NCI-H226 (cell line): Measurements from ENCODE around the gene S100G.
"Not testable (repeated sequence)": the region's sequence is repeated elsewhere in the genome, so short reads cannot be mapped to it uniquely, and the experiment has no call there.

Experiments used
- DNase-seq: peaks from one replicate; pipeline ENCODE4 v3.0.0-alpha.2; 2015

Gene S100G

GRCh38 chrX:16649858-16650257 lies at the start of gene S100G:
S100G (plus strand) TSS chrX:16650158; CDS start chrX:16651007, 849 bp downstream.
- DNase-seq, result no peak

DNA sequence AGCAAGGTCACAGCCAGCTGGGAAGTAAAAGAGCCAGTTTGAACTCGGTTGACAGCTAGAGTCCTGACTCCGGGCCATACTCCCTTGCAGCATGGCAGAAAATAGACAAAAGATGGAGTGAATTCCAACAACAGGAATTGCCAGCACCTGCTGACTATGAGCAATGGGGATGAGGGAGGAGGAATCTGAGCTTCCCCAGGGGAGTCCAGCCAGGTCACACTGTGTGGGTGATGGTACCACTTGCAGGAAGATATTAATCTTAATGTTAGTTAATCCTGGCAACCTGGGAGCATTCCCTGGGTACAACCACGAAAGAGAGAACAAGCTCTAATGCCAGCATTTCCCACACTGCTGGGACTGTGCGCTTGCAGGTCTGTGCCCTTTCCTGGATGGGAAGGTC lies 48.1 kb upstream of the S100G start:
- DNase-seq, result no peak

GRCh38 chrX:16603235-16603634 lies 46.7 kb upstream of the S100G start:
- DNase-seq, result not testable (repeated sequence)

DNA sequence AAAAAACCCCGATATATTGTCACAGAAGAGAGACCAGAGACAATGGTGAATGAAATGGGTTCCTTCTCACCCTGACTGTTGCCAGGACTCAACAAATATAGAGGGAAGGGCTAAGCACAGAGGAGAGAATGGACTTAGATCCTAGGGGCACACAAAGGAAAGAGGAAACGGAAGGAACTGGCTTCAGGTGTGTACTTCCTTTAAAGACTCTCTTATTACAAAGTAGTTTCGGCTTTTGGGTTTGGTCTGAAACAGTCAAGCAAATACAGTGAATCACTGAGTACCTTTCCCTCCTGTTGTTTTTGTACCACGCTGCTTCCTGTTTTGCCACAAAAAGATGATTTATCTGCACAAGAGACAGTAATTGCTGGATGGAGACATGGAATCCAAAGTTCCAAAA lies 46.1 kb upstream of the S100G start:
- DNase-seq, result no peak

DNA sequence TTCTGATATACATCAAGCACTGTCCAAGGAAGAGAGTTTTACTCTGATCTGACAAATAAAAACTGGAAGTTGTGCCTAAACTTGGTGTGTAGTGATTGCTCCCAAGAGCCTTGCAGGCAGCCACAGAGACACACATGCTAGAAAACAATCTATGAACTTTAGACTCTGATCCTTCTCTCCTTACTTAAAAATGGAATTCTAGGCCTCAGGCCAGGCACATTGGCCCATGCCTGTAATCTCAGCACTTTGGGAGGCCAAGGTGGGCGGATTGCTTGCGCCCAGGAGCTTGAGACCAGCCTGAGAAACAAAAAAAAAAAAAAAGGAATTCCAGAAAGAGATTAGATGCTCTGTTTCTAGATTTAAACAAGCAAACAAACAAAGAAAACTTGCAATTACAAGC lies 45.6 kb upstream of the S100G start:
- DNase-seq, result no peak

DNA sequence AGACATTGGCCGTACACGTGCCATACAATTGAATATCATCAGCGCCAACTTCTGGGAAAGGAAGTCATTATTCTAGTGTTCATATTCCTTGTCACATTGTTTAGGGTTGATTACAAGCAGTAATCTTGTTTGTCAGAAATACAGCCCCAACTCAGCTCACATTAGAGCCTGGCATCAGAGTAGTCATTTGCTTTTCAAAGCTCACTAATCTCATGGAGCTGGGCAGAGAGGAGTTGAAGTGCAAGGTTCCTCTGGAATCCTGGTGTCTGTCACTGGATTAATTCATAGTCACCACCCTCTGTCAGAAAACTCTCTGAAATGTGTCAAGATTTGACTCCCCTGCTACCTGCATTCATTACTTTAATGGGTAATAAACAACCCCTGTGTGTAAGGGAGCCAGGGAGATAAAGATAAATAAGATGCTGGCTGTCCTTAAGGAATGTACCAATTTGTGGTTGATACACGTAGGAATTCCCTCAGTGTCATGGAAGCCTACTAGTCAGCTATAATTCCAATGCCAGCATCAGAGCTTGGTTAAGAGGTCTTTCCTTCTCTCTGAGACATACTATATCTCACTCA lies 43.7 kb upstream of the S100G start:
- no peak for DNase-seq

DNA sequence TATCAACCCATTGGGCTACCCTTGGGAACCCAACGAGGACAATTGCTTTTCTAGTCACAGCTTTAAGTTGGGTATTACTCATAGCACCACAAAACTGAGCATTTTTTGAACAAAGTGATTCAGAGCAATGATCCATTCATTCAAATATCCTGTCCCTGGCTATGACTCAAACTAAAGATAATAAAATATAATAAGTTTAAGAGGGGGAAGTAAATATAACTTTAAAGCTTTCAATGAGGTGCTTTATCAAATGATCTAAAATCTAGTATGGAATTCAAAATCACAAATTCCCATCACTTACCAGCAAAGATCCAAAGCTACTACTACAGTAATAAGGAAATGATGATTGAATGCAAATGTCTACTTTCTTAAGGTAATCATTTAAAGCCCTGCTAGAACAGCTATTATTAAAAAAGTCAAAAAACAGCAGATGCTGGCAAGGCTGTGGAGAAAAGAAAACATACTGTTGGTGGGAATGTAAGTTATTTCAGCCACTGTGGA lies 39.8 kb upstream of the S100G start:
- DNase-seq, result no peak

DNA sequence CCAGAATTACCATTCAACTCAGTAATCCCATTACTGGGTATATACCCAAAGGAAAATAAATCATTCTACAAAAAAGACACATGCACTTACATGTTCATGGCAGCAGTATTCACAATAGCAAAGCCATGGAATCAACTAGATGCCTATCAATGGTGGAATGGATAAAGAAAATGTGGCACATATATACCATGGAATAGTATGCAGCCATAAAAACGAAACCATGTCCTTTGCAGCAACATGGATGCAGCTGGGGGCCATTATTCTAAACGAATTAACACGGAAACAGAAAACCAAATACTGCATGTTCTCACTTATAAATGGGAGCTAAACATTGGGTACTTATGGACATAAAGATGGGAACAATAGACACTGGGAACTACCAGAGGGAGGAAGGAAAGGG lies 39.3 kb upstream of the S100G start:
- DNase-seq, result not testable (repeated sequence)

GRCh38 chrX:16612257-16612897 lies 37.6 kb upstream of the S100G start:
- DNase-seq, result no peak

- no peak for DNase-seq
Measured at GRCh38 chrX:16617382-16617781, 32.6 kb upstream of the S100G start.

GRCh38 chrX:16618422-16618821 lies 31.5 kb upstream of the S100G start:
- DNase-seq, result no peak

DNA sequence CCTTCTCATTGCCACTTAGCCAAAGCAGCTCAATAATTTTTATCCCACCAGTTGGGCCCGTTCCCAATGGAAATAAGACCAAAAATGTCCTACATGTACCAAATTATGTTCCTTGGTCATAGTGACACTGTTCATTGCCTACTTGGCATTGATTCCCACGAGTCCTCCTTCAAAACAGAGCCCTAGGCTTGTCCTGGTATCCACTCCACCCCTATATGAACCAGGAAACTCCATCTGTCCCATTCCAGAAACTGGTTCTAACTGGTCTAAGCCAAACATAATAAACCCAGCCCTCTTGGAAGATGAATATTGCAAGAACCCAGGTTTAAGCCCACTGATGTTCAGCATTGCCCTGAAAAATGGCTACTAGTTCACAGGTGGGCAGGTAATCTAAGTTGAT lies 30.9 kb upstream of the S100G start:
- no peak for DNase-seq

- DNase-seq, result peak; percentile 22
Measured at GRCh38 chrX:16628511-16628910, 21.4 kb upstream of the S100G start.

GRCh38 chrX:16628946-16629595 lies 20.9 kb upstream of the S100G start:
- DNase-seq, result no peak

DNA sequence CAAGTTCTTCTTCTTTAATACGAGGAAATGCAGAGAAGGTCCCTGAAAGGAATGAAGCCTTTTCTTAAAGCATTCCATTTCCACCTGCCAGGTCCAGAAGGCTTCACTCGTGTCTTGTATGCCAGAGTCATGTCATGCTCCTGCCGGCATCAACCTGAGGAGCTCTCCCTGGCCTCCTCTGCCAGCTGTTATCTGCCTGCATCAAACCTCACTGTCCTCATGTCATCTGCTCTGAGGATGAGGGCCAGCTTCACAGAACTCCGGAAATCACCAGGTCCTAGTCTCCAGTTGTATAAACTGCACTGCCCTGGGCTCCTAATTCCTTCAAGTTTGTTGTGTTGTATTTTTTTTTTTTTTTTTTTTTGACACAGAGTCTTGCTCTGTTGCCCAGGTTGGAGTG lies 20.0 kb upstream of the S100G start:
- DNase-seq, result no peak

DNA sequence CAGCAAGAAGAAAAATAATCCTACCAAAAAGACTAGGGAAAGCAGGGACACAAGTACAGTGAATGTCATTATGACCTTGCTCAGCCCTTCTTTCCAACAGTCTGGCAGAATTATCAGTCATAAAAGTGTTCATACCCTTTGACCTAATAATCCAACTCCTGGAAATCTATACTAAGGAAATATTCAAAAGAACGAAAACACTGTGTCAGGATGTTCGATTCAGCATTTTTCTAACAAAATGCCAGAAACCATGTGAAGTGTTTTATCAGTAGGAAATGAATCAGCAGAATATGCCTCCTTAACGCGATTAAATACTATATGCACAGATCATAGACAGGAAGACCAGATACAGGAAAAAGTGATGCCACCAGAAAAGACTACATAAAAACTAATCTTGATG lies 16.2 kb upstream of the S100G start:
- DNase-seq, result peak; percentile 7

- DNase-seq, result no peak
Measured at GRCh38 chrX:16635040-16635439, 14.9 kb upstream of the S100G start.

DNA sequence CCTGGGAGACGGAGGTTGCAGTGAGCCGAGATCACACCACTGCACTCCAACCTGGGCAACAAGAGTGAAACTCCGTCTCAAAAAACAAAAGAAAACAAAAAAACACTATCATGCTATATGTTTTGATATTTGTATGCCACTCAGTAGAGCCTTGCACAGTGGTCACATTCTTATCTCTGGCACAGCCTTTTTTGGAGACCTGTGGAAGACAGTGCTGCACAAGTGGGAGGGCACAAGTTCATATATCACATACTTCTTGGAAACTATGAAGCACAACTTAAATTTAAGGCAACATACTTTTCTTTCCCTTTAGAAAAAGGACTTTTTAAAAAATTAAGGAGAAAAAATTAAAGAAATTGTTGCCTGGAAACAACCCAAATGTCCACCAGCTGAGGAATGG lies 14.4 kb upstream of the S100G start:
- no peak for DNase-seq

DNA sequence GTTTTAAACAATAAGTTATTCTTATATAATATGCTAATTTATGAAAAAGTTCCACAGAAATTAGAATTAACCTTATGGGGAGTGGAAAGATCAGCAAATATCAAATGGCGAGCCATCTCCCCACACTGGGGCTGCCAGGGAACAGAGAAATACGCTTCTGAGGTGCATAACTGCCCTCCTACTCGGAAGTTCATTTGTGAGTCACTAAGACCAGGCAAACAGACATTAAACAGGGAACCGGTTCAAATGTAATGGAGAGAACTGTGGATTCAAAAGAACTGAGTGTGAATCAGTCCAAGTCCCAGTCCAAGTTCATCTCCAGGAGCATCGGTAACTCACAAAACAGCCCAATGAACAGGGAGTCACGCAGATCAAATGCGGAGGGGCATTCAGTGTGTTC lies 11.4 kb upstream of the S100G start:
- no peak for DNase-seq

- DNase-seq, result no peak
Measured at GRCh38 chrX:16639966-16640365, 10.0 kb upstream of the S100G start.

- no peak for DNase-seq
Measured at GRCh38 chrX:16640823-16641222, 9.1 kb upstream of the S100G start.

GRCh38 chrX:16643176-16643575 lies 6.8 kb upstream of the S100G start:
- peak; percentile 56 for DNase-seq

DNA sequence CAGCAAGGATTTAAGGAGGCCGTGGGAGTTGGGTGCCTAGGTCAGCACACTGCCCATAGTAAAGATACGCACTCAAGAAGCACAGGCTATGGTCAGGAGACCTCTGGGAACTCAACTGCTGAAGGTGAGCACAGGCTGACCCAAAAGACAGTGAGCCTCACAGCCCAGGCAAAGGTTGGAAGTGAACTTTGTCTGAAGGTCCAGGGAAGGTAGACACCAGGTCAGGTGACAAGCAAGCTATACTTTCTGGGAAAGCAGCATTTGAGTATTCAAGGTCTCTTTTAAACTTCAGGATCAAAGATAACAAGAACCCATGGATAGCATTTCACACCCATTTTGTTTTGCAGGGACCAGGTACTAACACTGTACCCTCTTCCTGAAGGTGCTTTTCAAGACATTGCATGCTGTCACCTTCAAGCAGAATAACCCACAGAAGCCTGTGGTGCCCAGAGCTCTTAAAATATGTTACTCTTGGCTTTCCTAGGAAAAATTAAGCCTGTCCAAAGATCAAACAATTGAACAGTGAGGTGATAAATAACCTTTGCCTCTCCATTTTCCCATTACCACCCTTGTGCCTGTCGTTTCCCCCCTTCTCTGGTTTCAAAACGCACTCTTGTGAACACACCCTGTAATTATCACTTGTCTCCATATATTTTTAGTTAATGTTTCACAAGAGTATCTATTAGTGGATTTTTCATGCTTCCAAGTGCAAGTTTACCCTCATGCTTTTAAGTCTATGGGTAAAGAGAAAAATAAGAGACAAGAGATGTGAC lies 3.4 kb upstream of the S100G start:
- no peak for DNase-seq
